Activated T-helper 9 cell treated with anti-CD3 and anti-CD28 coated beads, Interleukin-2, amount 50 U/mL, for 16 hours (primary cell): ENCODE measurements around the gene SPINT1.
A peak's percentile ranks its signal among the peaks of the same experiment; 100 is the strongest.

Experiments used
- DNase-seq: peaks from one replicate; pipeline ENCODE4 v3.0.0-alpha.2; 2020; ENCODE audit warnings: low read depth

The SPINT1 gene

GRCh38 chr15:40843885-40844695, at the start of gene SPINT1:
SPINT1 (plus strand) TSS chr15:40844048; CDS start chr15:40844555, 507 bp downstream.
- peak; percentile 66 for DNase-seq

- DNase-seq = no peak
Measured at GRCh38 chr15:40796041-40796440, 47.8 kb upstream of the SPINT1 start.

GRCh38 chr15:40796512-40796911, 47.3 kb upstream of the SPINT1 start:
- no peak for DNase-seq

GRCh38 chr15:40799523-40799922, 44.3 kb upstream of the SPINT1 start:
- DNase-seq = no peak

GRCh38 chr15:40803076-40803475, 40.8 kb upstream of the SPINT1 start:
- DNase-seq = no peak

GRCh38 chr15:40803688-40804087, 40.2 kb upstream of the SPINT1 start:
- no peak for DNase-seq

- no peak for DNase-seq
Measured at GRCh38 chr15:40806672-40807027, 37.2 kb upstream of the SPINT1 start.

GRCh38 chr15:40807028-40807887, 36.6 kb upstream of the SPINT1 start, which contains the start of the genes DNAJC17 and ZFYVE19:
DNAJC17 (minus strand) TSS chr15:40807473; CDS start chr15:40807446, 27 bp downstream.
ZFYVE19 (plus strand) TSS chr15:40807089; CDS start chr15:40807590, 501 bp downstream.
- peak; percentile 88 for DNase-seq

GRCh38 chr15:40807888-40808461, 35.9 kb upstream of the SPINT1 start:
- DNase-seq = no peak

GRCh38 chr15:40808861-40809450, 34.9 kb upstream of the SPINT1 start:
- DNase-seq = no peak

- DNase-seq = no peak
Measured at GRCh38 chr15:40812721-40813425, 31.0 kb upstream of the SPINT1 start.

- no peak for DNase-seq
Measured at GRCh38 chr15:40815042-40815698, 28.7 kb upstream of the SPINT1 start.

- DNase-seq = no peak
Measured at GRCh38 chr15:40819048-40819447, 24.8 kb upstream of the SPINT1 start.

GRCh38 chr15:40821195-40821594, 22.7 kb upstream of the SPINT1 start:
- DNase-seq = no peak

- DNase-seq = no peak
Measured at GRCh38 chr15:40823572-40824343, 20.1 kb upstream of the SPINT1 start.

- DNase-seq = no peak
Measured at GRCh38 chr15:40825661-40826422, 18.0 kb upstream of the SPINT1 start.

- DNase-seq = no peak
Measured at GRCh38 chr15:40826423-40827075, 17.3 kb upstream of the SPINT1 start.

- DNase-seq = no peak
Measured at GRCh38 chr15:40828447-40829036, 15.3 kb upstream of the SPINT1 start, which contains the start of gene PPP1R14D. PPP1R14D (minus strand) TSS chr15:40828708; CDS start chr15:40828641, 67 bp downstream.
